ENCODE data around the gene LRP1-AS. TPM values are rescaled to one million over a fixed set of nuclear protein-coding genes. Genes with fewer than 3 reads are reported as not detected.

Gene LRP1-AS
- total RNA-seq, 1 donor from 2014 or later: not detected

DNA sequence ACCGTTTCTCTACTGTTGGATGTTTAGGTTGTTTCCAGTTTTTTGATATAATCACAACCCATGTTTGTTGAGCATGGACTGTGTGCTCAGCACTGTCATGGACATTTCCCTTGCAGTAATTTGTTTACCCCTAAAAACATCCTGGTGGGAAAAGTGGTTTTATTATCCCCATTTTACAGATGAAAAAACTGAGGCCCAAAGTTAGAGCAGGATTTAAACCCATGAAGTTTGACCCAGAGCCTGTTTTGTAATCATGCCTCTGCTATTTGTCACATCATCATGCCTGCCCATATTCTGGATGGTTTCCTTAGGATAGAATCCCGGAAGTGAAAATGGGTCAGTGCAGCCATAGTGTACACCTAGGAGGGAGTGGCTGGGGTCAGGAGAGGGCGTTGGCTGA is 17.0 kb upstream of the LRP1-AS start:
- no peaks in the 10 kb centered on the region for H3K9me3 ChIP-seq
- intact Hi-C loops (cut with DNase I): no loop called here
- peaks cover 31% of the 10 kb centered on the region for H3K4me1 ChIP-seq
- no peaks in the 10 kb centered on the region for H3K27me3 ChIP-seq
- peak overlapping the region; percentile 26 for H3K27ac ChIP-seq
- H3K4me3 ChIP-seq: no peak overlapping the region
- DNase-seq (ENCODE audit: extremely low spot score in 2 of 2): no peak
- TF ChIP-seq POLR2AphosphoS5 (IDR thresholded peaks at IDR 0.05; ENCODE audit: insufficient read depth in 1 of 2, low read depth in 1 of 2) (no peak), POLR2A (IDR thresholded peaks at IDR 0.05) (no peak)
- TF ChIP-seq, protein P1, sequence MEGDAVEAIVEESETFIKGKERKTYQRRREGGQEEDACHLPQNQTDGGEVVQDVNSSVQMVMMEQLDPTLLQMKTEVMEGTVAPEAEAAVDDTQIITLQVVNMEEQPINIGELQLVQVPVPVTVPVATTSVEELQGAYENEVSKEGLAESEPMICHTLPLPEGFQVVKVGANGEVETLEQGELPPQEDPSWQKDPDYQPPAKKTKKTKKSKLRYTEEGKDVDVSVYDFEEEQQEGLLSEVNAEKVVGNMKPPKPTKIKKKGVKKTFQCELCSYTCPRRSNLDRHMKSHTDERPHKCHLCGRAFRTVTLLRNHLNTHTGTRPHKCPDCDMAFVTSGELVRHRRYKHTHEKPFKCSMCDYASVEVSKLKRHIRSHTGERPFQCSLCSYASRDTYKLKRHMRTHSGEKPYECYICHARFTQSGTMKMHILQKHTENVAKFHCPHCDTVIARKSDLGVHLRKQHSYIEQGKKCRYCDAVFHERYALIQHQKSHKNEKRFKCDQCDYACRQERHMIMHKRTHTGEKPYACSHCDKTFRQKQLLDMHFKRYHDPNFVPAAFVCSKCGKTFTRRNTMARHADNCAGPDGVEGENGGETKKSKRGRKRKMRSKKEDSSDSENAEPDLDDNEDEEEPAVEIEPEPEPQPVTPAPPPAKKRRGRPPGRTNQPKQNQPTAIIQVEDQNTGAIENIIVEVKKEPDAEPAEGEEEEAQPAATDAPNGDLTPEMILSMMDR (IDR thresholded peaks at IDR 0.05): no peak
- peaks cover 5 to 92% of the 10 kb centered on the region in 2 donors for H3K36me3 ChIP-seq

DNA sequence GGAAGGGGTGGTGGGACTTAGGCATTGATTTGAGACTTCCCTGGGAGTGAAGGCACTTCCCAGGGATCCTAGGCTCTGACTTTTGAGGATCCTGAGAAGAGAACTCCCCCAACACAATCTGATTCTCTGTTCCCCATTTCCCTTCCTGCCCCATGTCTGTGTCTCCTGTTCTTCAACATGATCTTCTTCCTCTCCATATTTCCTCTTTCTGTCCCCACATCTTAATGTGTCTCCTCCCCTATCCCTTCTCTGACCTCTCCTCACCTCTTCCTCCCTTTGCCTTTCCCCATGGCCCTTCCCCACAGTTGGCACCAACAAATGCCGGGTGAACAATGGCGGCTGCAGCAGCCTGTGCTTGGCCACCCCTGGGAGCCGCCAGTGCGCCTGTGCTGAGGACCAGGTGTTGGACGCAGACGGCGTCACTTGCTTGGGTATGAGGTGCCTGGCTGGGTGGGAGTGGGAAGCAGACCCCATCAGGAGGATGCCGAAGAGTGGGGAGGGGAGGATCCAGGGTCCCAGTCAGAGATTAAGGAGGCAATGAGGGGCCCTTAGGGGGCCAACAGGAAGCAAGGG is 15.2 kb upstream of the LRP1-AS start:
- Histone ChIP-seq H3K9me3 (no peaks in the 10 kb centered on the region), H3K27me3 (no peaks in the 10 kb centered on the region), H3K27ac (no peak overlapping the region), H3K4me3 (no peak overlapping the region), H3K36me3 (peaks cover 5 to 88% of the 10 kb centered on the region in 2 donors), H3K4me1 (peaks cover 31% of the 10 kb centered on the region)
- TF ChIP-seq, protein P1 (IDR thresholded peaks at IDR 0.05): no peak
- no peak for TF ChIP-seq POLR2A (IDR thresholded peaks at IDR 0.05)
- TF ChIP-seq POLR2AphosphoS5 (IDR thresholded peaks at IDR 0.05; ENCODE audit: insufficient read depth in 1 of 2, low read depth in 1 of 2): no peak
- intact Hi-C loops (cut with DNase I): no loop called here
- no peak for DNase-seq (ENCODE audit: extremely low spot score in 2 of 2)

DNA sequence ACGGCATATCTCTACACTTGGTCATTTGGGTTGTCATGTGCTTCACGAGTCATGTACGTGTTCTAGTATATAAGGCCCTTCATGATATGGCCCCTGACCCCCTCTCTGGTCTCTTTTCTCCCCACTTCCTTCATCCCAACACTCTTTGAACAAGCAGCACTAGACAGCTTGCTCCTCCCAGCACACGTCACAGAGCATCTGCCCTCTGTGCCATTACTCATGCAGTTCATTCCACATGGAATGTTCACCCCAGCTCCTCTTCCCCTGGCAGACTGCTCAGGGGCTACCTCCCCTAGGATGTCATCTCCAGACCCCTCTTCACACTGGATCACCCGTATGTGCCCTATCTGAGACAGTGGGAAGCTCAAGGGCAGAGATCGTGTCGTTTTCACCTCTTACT is 14.1 kb upstream of the LRP1-AS start:
- no peaks in the 10 kb centered on the region for H3K27me3 ChIP-seq
- H3K36me3 ChIP-seq: peaks cover 8 to 90% of the 10 kb centered on the region in 2 donors
- intact Hi-C loops (cut with DNase I): no loop called here
- TF ChIP-seq POLR2A (IDR thresholded peaks at IDR 0.05) (no peak), POLR2AphosphoS5 (IDR thresholded peaks at IDR 0.05; ENCODE audit: insufficient read depth in 1 of 2, low read depth in 1 of 2) (no peak)
- TF ChIP-seq, protein P1 (IDR thresholded peaks at IDR 0.05): no peak
- H3K4me3 ChIP-seq: no peak overlapping the region
- DNase-seq (ENCODE audit: extremely low spot score in 2 of 2): no peak
- peaks cover 23% of the 10 kb centered on the region for H3K4me1 ChIP-seq
- no peaks in the 10 kb centered on the region for H3K9me3 ChIP-seq
- no peak overlapping the region for H3K27ac ChIP-seq

DNA sequence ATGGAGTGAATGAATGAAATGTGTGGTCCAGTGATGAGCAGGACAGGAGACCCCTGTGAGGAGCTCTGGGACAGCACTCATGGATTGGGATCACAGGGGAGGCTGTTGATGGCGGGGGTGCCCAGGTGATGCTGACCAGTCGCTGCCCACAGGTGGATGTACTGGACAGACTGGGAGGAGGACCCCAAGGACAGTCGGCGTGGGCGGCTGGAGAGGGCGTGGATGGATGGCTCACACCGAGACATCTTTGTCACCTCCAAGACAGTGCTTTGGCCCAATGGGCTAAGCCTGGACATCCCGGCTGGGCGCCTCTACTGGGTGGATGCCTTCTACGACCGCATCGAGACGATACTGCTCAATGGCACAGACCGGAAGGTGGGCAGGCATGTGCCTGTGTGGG is 13.3 kb upstream of the LRP1-AS start:
- intact Hi-C loops (cut with DNase I): no loop called here
- peaks cover 8 to 91% of the 10 kb centered on the region in 2 donors for H3K36me3 ChIP-seq

DNA sequence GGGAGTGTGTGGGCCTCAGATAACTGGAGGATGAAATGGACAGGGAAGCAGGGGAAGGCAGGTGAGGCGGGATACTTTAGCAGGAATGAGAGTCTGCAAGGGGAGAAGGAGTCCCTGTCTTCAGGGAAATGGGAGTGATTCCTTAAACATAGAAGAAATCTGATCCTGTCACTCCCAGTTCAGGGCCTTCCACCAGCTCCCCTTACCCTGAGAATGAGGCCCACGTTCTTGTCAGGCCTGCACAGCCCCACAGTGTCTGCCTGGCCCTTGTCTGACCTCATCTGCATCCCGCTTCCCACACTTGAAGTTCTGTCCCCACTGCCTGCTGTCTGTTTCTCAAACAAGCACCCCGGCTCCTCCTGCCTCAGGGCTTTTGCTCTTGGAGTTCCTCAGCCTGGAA is 12.6 kb upstream of the LRP1-AS start:
- Histone ChIP-seq H3K4me1 (peaks cover 20% of the 10 kb centered on the region), H3K9me3 (no peaks in the 10 kb centered on the region), H3K27me3 (no peaks in the 10 kb centered on the region), H3K27ac (no peak overlapping the region), H3K4me3 (no peak overlapping the region), H3K36me3 (peaks cover 8 to 92% of the 10 kb centered on the region in 2 donors)
- DNase-seq (ENCODE audit: extremely low spot score in 2 of 2): no peak
- intact Hi-C loops (cut with DNase I): no loop called here
- TF ChIP-seq POLR2A (IDR thresholded peaks at IDR 0.05) (no peak), POLR2AphosphoS5 (IDR thresholded peaks at IDR 0.05; ENCODE audit: insufficient read depth in 1 of 2, low read depth in 1 of 2) (no peak)
- TF ChIP-seq, protein P1 (IDR thresholded peaks at IDR 0.05): no peak

More for the DNA sequence above, 13.3 kb upstream of the LRP1-AS start:
- TF ChIP-seq POLR2A (IDR thresholded peaks at IDR 0.05) (no peak), POLR2AphosphoS5 (IDR thresholded peaks at IDR 0.05; ENCODE audit: insufficient read depth in 1 of 2, low read depth in 1 of 2) (no peak)
- TF ChIP-seq, protein P1 (IDR thresholded peaks at IDR 0.05): no peak
- Histone ChIP-seq H3K27me3 (no peaks in the 10 kb centered on the region), H3K4me3 (no peak overlapping the region), H3K27ac (no peak overlapping the region), H3K4me1 (peaks cover 20% of the 10 kb centered on the region), H3K9me3 (no peaks in the 10 kb centered on the region)
- DNase-seq (ENCODE audit: extremely low spot score in 2 of 2): no peak

Measured in vagina (tissue), 2 donors.